Measurements from ENCODE around the gene ATE1.
A peak's percentile ranks its signal among the peaks of the same experiment; 100 is the strongest.

Gene ATE1

DNA sequence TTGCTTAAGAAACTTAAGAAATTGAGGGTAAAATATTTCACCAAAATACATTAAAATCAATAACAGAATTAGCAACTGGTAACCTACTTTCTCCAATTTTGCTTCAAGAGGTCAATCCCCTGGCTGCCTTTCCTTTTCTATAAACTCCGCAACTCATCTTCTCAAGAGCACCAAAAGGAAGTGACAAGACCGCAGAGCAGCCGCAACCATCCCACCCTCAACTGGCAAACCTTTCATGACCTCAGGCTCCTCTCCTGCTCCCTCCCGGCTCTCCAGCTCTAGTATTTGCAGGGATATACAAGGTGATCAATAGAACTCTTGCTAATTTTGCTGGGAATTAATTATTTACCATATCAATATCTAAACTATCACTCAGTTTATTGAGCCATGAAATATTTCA lies 88.9 kb downstream of the ATE1 start:
- TF ChIP-seq CTCF (conservative IDR thresholded peaks at IDR 0.05): no peak
- no peak for TF ChIP-seq ZFX (IDR thresholded peaks at IDR 0.05)
- H3K27ac ChIP-seq: no peak overlapping the region

GRCh38 chr10:121838149-121838548 lies 89.7 kb downstream of the ATE1 start:
- no peak overlapping the region for H3K27ac ChIP-seq
- TF ChIP-seq CTCF (conservative IDR thresholded peaks at IDR 0.05): no peak
- no peak for TF ChIP-seq ZFX (IDR thresholded peaks at IDR 0.05)

- no peak for TF ChIP-seq CTCF (conservative IDR thresholded peaks at IDR 0.05)
- TF ChIP-seq ZFX (IDR thresholded peaks at IDR 0.05): no peak
- peak overlapping the region; percentile 56; the same call in 1 of the 2 replicates for H3K27ac ChIP-seq
Measured at GRCh38 chr10:121836171-121836570, 91.7 kb downstream of the ATE1 start.

DNA sequence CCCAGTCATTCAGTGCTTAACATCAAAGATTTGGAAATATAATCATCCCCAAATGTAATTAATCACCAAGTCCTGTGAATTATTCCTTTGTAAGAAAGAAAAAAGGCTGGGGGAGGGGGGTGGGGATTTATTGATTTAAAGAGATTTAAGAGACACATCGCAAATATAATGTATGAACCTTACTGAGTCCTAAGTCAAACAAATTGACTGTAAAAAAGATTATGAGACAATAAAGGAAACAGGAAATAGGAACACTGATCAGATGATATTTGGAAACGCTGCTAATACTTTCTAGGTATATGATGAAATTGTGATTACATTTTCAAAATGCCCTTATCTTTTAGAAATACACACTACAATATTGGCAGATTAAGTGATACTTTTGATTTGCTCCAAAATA lies 92.5 kb downstream of the ATE1 start:
- no peak for TF ChIP-seq ZFX (IDR thresholded peaks at IDR 0.05)
- no peak for TF ChIP-seq CTCF (conservative IDR thresholded peaks at IDR 0.05)
- no peak overlapping the region for H3K27ac ChIP-seq

GRCh38 chr10:121834757-121835156 lies 93.1 kb downstream of the ATE1 start:
- TF ChIP-seq ZFX (IDR thresholded peaks at IDR 0.05) (no peak), CTCF (conservative IDR thresholded peaks at IDR 0.05) (no peak)
- no peak overlapping the region for H3K27ac ChIP-seq

DNA sequence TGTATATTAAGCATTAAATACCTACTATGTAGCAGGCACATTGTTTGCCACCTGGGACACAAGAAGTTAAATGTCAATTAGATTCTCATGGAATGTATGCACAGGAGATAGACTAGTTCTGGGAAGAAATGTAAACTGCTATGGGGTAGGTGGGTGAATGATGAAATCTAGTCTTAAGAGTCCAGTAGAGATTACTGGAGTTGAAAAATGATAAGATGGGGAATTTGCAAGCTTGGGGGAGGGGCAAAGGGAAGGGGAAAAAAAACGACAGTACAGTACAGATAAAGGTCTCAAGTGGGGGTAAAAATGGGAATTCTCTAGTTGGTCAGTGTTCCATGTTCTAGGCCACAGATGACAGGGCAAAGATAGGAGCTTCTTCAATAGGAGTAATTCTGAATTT lies 94.4 kb downstream of the ATE1 start:
- H3K27ac ChIP-seq: no peak overlapping the region
- TF ChIP-seq CTCF (conservative IDR thresholded peaks at IDR 0.05) (no peak), ZFX (IDR thresholded peaks at IDR 0.05) (no peak)

DNA sequence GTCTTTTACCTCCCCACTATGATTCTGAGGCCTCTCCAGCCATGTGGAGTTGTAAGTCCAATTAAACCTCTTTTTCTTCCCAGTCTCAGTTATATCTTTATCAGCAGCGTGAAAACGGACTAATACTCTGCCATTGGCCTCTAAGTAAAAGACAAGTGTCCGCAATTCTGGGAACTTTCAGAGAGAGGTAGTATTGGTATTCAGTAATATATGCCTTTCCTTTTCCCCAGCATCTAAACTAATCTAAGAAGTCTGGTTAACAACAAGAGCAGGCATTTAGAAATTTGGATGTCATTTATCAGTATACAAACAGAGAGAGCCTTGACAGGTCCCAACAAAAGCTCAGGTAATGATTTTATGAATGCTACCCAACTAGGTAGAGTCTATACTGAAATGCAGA lies 95.2 kb downstream of the ATE1 start:
- H3K27ac ChIP-seq: peak overlapping the region; percentile 31; the same call in 1 of the 2 replicates
- TF ChIP-seq CTCF (conservative IDR thresholded peaks at IDR 0.05): no peak
- TF ChIP-seq ZFX (IDR thresholded peaks at IDR 0.05): no peak
